HG02588 (cell line): ENCODE results near the gene SUGP2.
"Not testable (repeated sequence)": the region's sequence is repeated elsewhere in the genome, so short reads cannot be mapped to it uniquely, and the experiment has no call there.

Experiments
- ATAC-seq: cut with Tn5 transposase; IDR thresholded peaks from one replicate; pipeline ENCODE4 v1.9.1; 2021; ENCODE audit warnings: mild to moderate bottlenecking, moderate library complexity; ENCODE audit not compliant: unreplicated experiment

Gene SUGP2

GRCh38 chr19:18960370-18960769 lies 72.9 kb downstream of the SUGP2 start:
- ATAC-seq, result no peak

DNA sequence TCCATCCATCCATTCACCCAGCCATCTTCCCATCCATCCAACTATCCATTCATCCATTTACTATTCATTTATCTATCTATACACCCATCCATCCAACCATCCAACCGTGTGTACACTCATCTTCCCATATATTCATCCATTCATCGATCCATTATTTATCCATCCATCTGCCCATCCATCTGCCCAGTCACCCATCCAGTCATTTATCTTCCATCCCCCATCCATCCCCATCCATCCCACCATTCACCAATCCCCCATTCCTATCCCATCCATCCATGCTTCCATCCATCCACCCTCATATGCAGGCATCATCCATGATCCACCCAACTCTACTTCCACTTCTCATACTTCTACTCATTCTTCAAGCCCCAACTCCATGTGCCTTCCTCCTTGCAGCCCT lies 78.3 kb downstream of the SUGP2 start:
- no peak for ATAC-seq

DNA sequence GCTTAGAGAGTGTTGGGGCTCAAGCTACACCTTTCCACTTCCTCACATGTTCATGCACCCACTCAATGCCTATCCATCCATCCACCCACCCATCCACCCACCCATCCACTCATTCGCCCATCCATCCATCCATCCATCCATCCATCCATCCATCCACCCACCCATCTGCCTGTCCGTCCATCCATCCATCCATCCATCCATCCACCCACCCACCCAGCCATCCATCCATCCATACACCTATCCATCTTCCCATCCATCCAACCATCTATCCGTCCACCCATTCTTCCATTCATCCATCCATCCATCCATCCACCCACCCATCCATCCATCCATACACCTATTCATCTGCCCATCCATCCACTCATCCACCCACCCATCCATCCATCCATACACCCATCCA lies 79.2 kb downstream of the SUGP2 start:
- ATAC-seq, result no peak

GRCh38 chr19:18952364-18953003 lies 80.8 kb downstream of the SUGP2 start:
- not testable (repeated sequence) for ATAC-seq

DNA sequence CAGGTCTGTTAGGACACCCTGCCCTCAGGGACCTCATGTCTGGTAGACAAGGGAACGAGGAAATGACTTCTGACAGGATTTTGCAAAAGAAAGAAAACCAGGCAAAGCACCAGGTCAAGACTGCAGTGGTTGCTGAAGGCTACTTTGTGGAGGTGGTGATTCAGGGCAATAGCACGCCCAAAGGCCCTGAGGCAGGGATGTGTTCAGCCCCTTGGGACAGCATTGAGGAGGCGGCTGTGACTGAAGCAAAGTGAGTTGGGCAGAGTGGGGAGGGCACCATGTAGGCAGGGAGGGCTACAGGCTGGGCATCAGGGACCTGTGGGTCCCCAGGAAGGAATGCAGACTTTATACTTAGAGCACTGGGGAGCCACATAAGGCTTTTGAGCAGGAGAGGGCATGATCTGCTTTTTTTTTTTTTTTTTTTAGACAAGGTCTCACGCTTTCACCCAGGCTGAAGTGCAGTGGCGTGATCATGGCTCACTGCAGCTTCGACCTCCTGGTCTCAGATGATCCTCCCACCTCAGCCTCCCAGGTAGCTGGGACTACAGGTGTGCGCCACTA lies 81.5 kb downstream of the SUGP2 start:
- no peak for ATAC-seq

- no peak for ATAC-seq
Measured at GRCh38 chr19:18949858-18950257, 83.5 kb downstream of the SUGP2 start.

GRCh38 chr19:18948976-18949356 lies 84.4 kb downstream of the SUGP2 start:
- no peak for ATAC-seq

- no peak for ATAC-seq
Measured at GRCh38 chr19:18948075-18948975, 85.0 kb downstream of the SUGP2 start.

DNA sequence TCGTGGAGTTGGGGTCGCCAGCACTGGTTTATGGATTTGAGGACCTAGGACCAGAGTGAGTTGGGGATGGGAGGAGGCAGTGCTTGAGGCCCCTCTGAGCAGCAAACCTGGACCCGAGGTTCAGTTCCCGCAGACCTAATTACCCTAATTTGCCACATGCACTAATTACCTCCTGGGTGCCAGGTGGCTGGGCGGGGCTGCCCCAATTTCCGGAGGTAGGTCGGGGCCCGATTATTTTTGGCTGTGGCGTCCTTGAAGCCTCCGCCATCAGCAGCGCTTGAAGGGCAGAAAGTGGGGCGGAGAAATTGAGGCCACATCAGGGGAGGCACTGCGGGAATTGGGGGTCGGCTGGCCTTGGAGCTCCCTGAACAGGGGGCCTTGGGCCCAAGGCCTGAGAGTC lies 86.4 kb downstream of the SUGP2 start:
- no peak for ATAC-seq

GRCh38 chr19:18946335-18946734 lies 87.0 kb downstream of the SUGP2 start:
- ATAC-seq, result no peak

GRCh38 chr19:18945297-18945696 lies 88.0 kb downstream of the SUGP2 start:
- no peak for ATAC-seq

DNA sequence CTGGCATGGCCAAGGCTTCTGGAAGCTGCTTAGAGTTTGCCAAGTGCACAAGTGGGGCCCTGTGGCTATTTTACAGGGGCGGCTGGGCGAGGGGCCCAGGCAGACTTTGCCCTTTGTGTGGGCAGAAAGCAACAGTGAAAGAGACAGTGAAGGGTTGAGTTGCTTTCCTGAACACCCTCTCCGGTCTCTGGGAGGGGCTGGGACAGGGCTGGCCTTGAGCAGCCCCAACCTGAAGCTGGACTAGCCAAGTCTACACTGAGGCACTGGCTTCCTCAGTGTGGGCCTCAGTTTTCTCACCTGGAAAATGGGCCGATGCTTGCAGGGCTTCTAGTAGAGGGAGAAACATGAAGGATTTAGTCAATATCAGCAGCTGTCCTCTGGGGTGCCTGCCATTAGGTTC lies 89.9 kb downstream of the SUGP2 start:
- ATAC-seq, result no peak

DNA sequence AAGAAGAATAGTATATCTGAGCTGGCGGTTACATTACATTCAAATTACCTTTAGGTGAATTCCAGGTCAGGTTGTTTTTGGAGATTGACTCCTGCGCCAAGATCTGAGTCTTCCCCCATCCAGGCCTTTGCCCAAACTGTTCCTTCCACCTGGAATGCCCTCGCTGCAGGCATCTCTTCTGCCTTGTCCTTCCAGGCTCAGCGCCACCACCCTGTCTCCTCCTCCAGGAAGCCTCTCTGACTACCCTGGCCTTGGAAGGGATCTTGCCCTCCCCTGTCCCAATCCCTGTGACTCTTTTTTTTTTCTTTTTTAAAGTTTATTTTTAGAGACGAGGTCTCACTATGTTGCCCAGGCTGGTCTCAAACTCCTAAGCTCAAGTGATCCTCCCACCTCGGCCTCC lies 90.6 kb downstream of the SUGP2 start:
- no peak for ATAC-seq

DNA sequence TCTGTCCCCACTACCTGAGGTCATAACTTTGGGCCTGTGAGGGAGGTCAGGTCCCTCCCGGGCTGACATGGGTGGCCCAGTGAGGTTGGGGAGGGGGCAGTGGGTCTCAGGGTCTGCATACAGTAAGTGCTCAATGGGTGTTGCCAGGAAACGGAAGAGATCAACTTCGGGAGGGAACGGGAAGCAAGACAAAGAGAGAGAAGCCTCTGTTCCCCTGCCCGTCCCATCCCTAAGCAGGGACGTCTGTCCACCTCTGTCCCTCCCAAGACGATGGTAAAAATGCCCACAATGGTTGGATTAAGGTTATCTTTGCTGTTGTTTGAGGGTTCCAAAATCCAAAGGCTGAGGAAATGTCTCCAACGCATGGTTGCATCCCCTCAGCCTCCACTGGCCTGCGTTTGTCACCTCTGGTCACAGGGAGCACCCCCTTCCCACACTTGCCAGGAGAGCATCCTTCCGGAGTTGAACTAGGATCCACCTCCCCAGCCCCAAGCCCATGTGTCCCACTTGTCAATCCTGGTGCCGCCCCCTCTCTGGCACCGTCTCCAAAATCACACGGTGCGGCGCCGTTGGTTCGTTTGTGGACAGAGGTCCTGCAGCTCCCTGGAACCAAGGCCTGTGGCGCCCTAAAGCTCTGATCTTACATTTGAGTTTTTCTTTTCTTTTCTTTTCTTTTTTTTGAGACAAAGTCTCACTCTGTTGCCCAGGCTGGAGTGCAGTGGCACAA lies 91.5 kb downstream of the SUGP2 start:
- ATAC-seq, result no peak
